WTC11 (cell line): ENCODE results near the gene UBXN10. TPM values are rescaled to one million over a fixed set of nuclear protein-coding genes. Genes with fewer than 3 reads are reported as not detected.

ENCODE experiments used
- ATAC-seq: fragments of 200-7000 bp; cut with Tn5 transposase; 2 replicates; pipeline ENCODE4 v1.10.0; 2021; ENCODE audit warnings: mild to moderate bottlenecking, moderate library complexity
- CTCF ChIA-PET: fragments of 300-600 bp; sonication (Branson Sonifier 250); formaldehyde crosslinking; loops from one replicate; lab custom pipeline; 2021; ENCODE audit warnings: antibody characterized with exemption; lab: Charles Lee
- POLR2A ChIA-PET: fragments of 350-600 bp; sonication (Branson Sonifier 250); formaldehyde crosslinking; loops from one replicate; lab custom pipeline; 2021; ENCODE audit warnings: antibody characterized with exemption; lab: Charles Lee
- DNase-seq: peaks from one replicate; pipeline ENCODE4 v3.0.0; 2021; ENCODE audit warnings: low spot score
- H3K27ac Mint-ChIP-seq: 2 replicates; pipeline ENCODE4 v1.8.0; 2021; ENCODE audit warnings: mixed read lengths
- H3K27me3 Mint-ChIP-seq: 2 replicates; pipeline ENCODE4 v1.8.0; 2021; ENCODE audit warnings: low read depth, mild to moderate bottlenecking, moderate library complexity, mixed read lengths
- H3K36me3 Mint-ChIP-seq: 2 replicates; pipeline ENCODE4 v1.8.0; 2021; ENCODE audit warnings: mixed read lengths
- H3K4me1 Mint-ChIP-seq: 2 replicates; pipeline ENCODE4 v1.8.0; 2022; ENCODE audit warnings: mixed read lengths
- H3K4me3 Mint-ChIP-seq: 2 replicates; pipeline ENCODE4 v1.8.0; 2021; ENCODE audit warnings: mild to moderate bottlenecking, moderate library complexity, mixed read lengths
- H3K9me3 Mint-ChIP-seq: 2 replicates; pipeline ENCODE4 v1.8.0; 2021; ENCODE audit warnings: mixed read lengths
- AFF4 ChIP-seq: sonication (generic); formaldehyde crosslinking; IDR thresholded peaks from 2 replicates; pipeline ENCODE4 v1.8.1; 2023; ENCODE audit warnings: mild to moderate bottlenecking, missing genetic modification reagents, borderline replicate concordance
- ARID4B ChIP-seq: sonication (generic); formaldehyde crosslinking; IDR thresholded peaks from 2 replicates; pipeline ENCODE4 v1.8.0; 2023; ENCODE audit warnings: missing genetic modification reagents, mild to moderate bottlenecking, borderline replicate concordance
- ATF1 ChIP-seq: sonication (generic); formaldehyde crosslinking; IDR thresholded peaks from 2 replicates; pipeline ENCODE4 v1.8.1; 2023; ENCODE audit warnings: mild to moderate bottlenecking, moderate library complexity, missing genetic modification reagents
- ELF4 ChIP-seq: sonication (generic); formaldehyde crosslinking; IDR thresholded peaks from 2 replicates; pipeline ENCODE4 v1.8.1; 2022; ENCODE audit warnings: low read depth, mild to moderate bottlenecking, moderate library complexity, missing genetic modification reagents
- ETV6 ChIP-seq: sonication (generic); formaldehyde crosslinking; IDR thresholded peaks from 2 replicates; pipeline ENCODE4 v1.8.1; 2022; ENCODE audit warnings: mild to moderate bottlenecking, missing genetic modification reagents
- FOXK1 ChIP-seq: sonication (generic); formaldehyde crosslinking; IDR thresholded peaks from 2 replicates; pipeline ENCODE4 v1.8.0; 2022; ENCODE audit warnings: mild to moderate bottlenecking, moderate library complexity, missing genetic modification reagents
- FOXP1 ChIP-seq: sonication (generic); formaldehyde crosslinking; IDR thresholded peaks from 2 replicates; pipeline ENCODE4 v1.8.0; 2022; ENCODE audit warnings: missing genetic modification reagents, mild to moderate bottlenecking, moderate library complexity, borderline replicate concordance
- HMGXB4 ChIP-seq: sonication (generic); formaldehyde crosslinking; IDR thresholded peaks from 2 replicates; pipeline ENCODE4 v1.8.1; 2023; ENCODE audit warnings: mild to moderate bottlenecking, moderate library complexity, missing genetic modification reagents
- JUN ChIP-seq: sonication (generic); formaldehyde crosslinking; IDR thresholded peaks from 2 replicates; pipeline ENCODE4 v1.8.0; 2023; ENCODE audit warnings: mild to moderate bottlenecking, missing genetic modification reagents
- NFATC4 ChIP-seq: fragments of 250-450 bp; sonication (Bioruptor Pico); IDR thresholded peaks from 2 replicates; pipeline ENCODE4 v1.9.0; 2021; ENCODE audit warnings: mild to moderate bottlenecking
- NR1H2 ChIP-seq: sonication (generic); formaldehyde crosslinking; IDR thresholded peaks from 2 replicates; pipeline ENCODE4 v1.9.0; 2021; ENCODE audit warnings: mild to moderate bottlenecking, moderate library complexity, missing genetic modification reagents
- PRDM15 ChIP-seq: sonication (generic); formaldehyde crosslinking; IDR thresholded peaks from 2 replicates; pipeline ENCODE4 v1.8.0; 2022; ENCODE audit warnings: missing genetic modification reagents
- ZNF532 ChIP-seq: fragments of 250-450 bp; sonication (Bioruptor Pico); IDR thresholded peaks from 2 replicates; pipeline ENCODE4 v1.9.0; 2021; ENCODE audit warnings: mild to moderate bottlenecking, borderline replicate concordance
- total RNA-seq: library from RNA; stranded (reverse); gene quantifications from 3 replicates; pipeline ENCODE4 v1.2.3, GENCODE V29; 2021

The UBXN10 gene
- total RNA-seq, 1 experiment from 2014 or later: 0.52 TPM

- no peak overlapping the region for H3K27ac Mint-ChIP-seq
- POLR2A ChIA-PET: no interaction called here
- CTCF ChIA-PET: interaction anchor here (0.9 to 1.5 kb wide), 3 partner anchors 19 to 259 kb away, joined by 3 to 5 read pairs (median 5); no protein-coding TSS in a partner anchor
- TF ChIP-seq AFF4 (no peak), HMGXB4 (no peak)
- no peaks in the 10 kb centered on the region for H3K36me3 Mint-ChIP-seq
- no peak overlapping the region for H3K4me3 Mint-ChIP-seq
- no peaks in the 10 kb centered on the region for H3K9me3 Mint-ChIP-seq
- ATAC-seq (no peak), DNase-seq (no peak)
- no peaks in the 10 kb centered on the region for H3K27me3 Mint-ChIP-seq
- H3K4me1 Mint-ChIP-seq: peaks cover 12% of the 10 kb centered on the region
Observed at GRCh38 chr1:20172033-20172590, 13.8 kb upstream of the UBXN10 start.

GRCh38 chr1:20174937-20175666, 10.8 kb upstream of the UBXN10 start:
- Mint-ChIP-seq H3K27me3 (peaks cover 20% of the 10 kb centered on the region), H3K4me3 (no peak overlapping the region), H3K9me3 (peaks cover 10% of the 10 kb centered on the region), H3K36me3 (no peaks in the 10 kb centered on the region), H3K4me1 (peaks cover 6% of the 10 kb centered on the region; the same call in 1 of the 2 replicates), H3K27ac (no peak overlapping the region)
- CTCF ChIA-PET: interaction anchor here (0.6 to 1.7 kb wide), 2 partner anchors 55 to 187 kb away, joined by 3 to 5 read pairs; no protein-coding TSS in a partner anchor
- POLR2A ChIA-PET: no interaction called here
- TF ChIP-seq ELF4 (CRISPR knock-in tag): no peak
- no peak for TF ChIP-seq ARID4B (CRISPR knock-in tag)
- no peak for TF ChIP-seq NFATC4 (CRISPR knock-in tag)
- TF ChIP-seq PRDM15: no peak
- TF ChIP-seq NR1H2: no peak
- no peak for TF ChIP-seq FOXP1
- no peak for TF ChIP-seq JUN (CRISPR knock-in tag)
- TF ChIP-seq ETV6 (CRISPR knock-in tag): no peak
- no peak for TF ChIP-seq ZNF532
- no peak for TF ChIP-seq ATF1 (CRISPR knock-in tag)
- no peak for TF ChIP-seq FOXK1 (CRISPR knock-in tag)
- ATAC-seq (no peak), DNase-seq (no peak)
